ENCODE data around the gene SENP2.
A peak's percentile ranks its signal among the peaks of the same experiment; 100 is the strongest.

SENP2 gene

DNA sequence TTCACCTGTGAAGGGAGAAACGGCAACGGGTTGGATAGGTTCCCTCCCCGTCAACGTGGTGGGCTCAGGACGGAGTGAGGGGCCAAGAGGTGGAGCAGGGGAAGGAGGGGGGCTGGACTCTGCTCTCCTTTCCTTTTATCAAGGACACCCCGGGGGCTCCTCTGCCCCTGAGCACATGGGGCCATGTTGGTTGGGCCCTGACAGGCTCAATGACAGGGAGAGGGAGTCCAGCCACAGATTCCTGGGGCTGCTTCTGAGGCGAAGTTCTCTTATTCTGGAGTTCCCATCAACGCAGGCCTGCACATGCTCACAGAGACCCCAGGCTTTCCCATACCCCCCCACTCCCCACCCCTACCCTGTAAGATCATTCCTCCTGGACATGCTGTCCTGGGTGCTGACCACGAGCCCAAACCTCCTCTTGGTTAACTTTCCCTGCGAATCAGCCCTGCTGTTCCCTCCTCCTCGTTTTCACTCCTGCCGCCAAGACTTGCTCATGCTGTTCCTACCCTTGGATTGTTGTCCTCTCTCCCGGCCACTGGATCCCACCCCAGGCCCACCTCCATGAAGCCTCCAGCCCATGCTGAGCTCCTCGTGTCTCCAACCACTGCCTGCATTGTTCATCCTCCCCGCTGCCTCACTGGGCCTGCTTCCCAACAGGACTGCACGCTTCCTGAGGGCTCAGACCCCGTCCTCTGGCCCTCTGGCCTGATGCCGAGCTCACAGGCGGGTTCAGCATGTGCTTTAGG, 61.2 kb downstream of the SENP2 start:
- no peak for TF ChIP-seq POLR2A (IDR thresholded peaks at IDR 0.05; ENCODE audit: low read depth, low read length)
- no peak for FAIRE-seq
- no peak for DNase-seq (ENCODE audit: insufficient read length, low spot score)

DNA sequence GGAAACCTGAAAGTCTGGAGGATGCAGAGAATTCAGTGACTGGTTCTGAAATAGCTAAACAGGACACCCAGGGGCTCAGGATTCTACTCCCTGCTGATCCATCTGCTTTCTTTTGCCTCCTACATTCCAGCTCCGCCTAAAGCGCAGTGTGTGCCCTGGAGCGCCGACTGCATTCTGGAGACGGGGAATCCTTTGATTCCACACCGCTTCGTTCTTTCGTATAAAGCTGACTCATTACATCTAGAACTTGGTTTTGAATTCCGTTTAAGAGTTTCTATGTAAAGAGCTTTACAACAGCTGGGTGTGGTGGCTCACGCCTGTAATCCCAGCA, 61.8 kb downstream of the SENP2 start:
- DNase-seq (ENCODE audit: insufficient read length, low spot score) (no peak), FAIRE-seq (no peak)
- TF ChIP-seq POLR2A (IDR thresholded peaks at IDR 0.05; ENCODE audit: low read depth, low read length), result no peak

DNA sequence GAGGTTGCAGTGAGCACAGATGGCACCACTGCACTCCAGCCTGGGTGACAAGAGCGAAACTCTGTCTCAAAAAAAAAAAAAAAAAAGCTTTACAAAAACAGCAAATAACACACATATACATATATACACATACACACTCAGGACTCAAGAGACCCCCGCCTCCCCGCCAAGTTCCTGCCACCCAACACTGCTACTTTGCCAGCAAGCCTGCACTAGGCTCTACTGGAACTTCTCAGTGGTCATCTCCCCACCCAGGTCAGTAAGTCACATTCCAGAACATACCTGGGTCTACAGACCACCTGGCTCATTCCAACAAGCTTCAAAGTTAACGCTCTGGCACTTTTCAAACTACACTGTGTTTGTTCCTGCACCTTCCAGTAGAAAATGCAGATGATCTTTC, 62.3 kb downstream of the SENP2 start:
- no peak for FAIRE-seq
- no peak for DNase-seq (ENCODE audit: insufficient read length, low spot score)
- TF ChIP-seq POLR2A (IDR thresholded peaks at IDR 0.05; ENCODE audit: low read depth, low read length), result no peak

DNA sequence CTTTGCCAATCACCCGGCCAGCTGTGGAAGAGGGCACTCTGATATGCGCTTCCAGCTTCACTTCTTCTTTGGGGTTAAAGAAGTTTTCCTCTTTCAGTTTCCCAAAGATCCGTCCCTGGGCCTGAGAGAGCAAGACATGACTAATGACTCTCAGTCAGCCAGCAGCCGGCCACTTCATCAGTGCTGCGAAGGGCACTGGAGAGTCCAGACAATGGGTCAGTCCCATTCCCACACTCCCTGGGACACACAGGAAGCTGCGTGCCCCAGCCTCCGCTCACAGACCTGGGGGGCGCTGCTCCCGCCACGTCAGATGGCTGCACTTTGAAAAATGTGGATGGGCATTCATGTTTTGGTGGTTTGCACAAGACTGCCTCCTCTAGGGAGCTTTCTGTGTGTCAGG, 63.3 kb downstream of the SENP2 start:
- DNase-seq (ENCODE audit: insufficient read length, low spot score), result no peak
- FAIRE-seq, result no peak
- TF ChIP-seq POLR2A (IDR thresholded peaks at IDR 0.05; ENCODE audit: low read depth, low read length), result no peak

DNA sequence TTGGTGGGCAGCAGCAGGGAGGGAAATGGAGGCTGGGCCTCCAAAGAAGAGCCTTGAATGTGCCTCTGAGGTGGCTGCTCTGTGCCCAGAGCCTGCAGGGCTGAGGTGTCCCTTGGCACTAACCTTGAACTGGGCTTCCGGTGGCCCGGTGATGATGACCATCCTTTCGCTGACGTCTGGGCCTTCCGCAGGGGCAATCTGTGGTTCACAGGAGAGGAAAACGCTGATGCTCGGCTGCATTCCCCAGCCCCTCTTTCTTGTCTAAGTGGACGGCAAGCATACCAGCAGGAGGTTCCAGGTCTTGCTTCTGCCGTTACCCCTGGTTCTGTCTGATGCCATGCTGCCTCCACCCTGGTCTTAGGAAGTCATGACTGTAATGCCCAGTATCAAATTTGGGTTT, 65.9 kb downstream of the SENP2 start:
- TF ChIP-seq POLR2A (IDR thresholded peaks at IDR 0.05; ENCODE audit: low read depth, low read length), result no peak
- no peak for DNase-seq (ENCODE audit: insufficient read length, low spot score)
- no peak for FAIRE-seq

DNA sequence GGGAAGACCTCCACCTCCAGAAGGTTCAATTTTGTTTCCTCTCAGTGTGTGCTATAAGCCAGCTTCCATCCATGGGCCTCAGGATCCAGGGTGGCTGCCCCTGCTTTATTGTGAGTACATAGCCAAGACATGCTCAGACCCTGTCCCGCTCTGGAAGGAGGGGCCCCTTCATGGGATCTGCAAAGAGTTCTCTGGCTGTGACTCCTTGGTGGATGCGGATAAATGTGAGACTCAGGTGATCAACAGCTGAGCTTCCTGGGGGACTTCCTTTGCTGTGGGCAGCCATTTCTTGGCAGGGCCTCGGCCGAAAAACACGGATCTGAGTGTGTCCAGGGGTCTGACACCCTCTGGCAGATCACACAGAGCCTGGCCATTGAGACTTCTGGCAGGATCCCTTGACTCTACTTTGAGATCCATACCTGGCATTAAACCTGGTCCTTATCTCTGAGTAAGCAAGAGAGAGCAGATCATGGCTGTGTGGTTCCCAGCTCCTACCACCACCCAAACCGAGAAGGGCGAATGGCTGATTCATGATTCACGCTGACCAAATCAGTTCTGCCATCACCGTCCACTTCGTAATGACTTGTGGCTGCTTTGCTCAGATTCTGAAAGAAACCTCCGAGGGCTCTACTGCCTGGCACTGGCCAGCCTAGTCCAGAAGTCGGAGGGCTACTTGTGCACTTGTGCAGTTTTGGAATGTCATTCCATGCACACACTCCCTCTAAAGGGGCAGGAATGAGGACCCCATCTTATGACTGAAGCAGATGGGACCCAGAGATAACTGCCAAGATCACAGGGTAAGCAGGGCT, 68.1 kb downstream of the SENP2 start:
- DNase-seq (ENCODE audit: insufficient read length, low spot score) (no peak), FAIRE-seq (no peak)
- TF ChIP-seq POLR2A (IDR thresholded peaks at IDR 0.05; ENCODE audit: low read depth, low read length), result no peak

DNA sequence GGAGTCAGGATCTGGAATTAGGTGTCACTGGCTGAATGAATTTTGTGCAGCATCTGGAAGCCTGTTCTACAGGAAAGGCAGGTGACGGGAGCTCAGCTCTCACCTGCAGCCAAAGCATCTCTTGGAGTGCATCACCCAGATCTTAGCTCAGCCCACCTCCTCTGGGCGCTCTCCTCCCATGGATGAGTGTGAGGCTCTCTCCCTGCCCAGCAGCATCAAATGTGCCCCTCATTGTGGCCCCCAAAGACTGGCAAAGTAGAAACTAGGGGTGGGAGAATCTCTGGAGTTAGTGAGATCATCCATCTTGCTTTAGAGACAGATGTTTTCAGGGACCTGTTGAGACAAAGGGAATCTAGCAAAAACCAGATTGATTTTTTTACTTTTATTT, 68.7 kb downstream of the SENP2 start:
- DNase-seq (ENCODE audit: insufficient read length, low spot score) (no peak), FAIRE-seq (no peak)
- no peak for TF ChIP-seq POLR2A (IDR thresholded peaks at IDR 0.05; ENCODE audit: low read depth, low read length)

DNA sequence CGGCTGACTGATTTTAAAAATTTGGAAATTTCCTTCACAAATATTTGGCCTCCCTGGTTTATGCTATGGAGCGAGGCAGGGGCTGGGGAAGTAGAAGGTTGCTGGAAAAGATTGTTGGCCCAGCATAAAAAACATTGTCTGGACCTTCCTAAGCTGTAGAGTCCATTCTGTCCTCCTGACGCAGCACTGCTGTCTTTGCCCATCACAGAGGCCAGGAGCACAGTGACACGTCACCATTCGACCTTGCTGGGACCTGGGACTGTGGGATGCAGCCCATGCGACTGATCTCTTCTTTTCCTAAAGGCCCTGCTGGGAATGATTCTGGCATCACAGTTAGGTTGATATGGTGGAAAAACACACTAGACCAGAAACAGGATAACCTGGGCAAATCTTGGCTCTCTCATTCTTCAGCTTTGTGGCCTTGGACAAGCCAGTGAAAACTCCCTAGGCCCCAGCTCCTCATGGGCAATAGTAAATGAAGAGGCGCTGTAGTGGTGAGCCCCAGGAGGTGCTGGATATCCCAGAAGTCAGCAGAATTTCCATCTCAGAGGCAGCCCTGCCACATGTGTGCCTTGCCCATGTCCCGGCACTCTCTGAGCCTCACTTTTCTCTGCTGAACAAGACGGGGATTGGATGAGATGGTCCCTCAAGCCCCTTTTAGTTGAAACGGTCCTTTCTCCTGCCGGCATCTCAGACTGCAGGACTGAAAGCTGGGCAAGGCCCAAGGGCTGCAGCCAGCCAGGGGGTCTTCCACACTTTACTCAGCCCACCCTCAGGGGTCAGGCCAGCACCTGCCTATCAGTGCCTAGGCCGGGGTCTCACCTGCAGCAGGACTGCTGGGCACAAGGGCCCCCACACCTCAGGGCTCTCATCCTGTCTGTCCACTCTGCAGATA, 69.6 kb downstream of the SENP2 start:
- FAIRE-seq (no peak), DNase-seq (ENCODE audit: insufficient read length, low spot score) (no peak)
- no peak for TF ChIP-seq POLR2A (IDR thresholded peaks at IDR 0.05; ENCODE audit: low read depth, low read length)

DNA sequence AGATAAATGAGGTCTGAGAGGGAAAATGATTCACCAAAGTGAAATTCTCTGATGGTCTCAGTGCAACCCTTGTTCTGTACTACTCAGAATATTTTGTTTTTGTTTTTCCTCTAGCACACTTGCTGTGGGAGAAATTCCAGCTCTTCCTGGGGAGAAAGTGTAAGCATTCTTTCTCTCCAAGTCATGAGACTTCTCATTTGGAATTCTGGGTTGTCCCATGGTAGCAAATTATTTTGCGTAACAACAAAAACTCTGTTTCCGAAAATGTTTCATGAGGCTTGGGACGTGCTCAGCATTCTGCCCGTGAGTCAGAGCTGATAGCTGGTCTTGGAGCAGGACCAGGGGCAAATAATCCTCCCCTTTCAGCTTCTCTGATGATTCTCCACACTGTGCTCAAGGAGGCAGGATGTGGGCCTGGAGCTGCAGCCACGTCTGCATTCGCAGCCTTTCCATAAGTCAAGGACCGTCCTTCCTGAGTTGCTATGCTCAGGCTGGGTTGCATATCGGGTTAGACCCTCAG, 70.3 kb downstream of the SENP2 start:
- no peak for TF ChIP-seq POLR2A (IDR thresholded peaks at IDR 0.05; ENCODE audit: low read depth, low read length)
- FAIRE-seq (peak; percentile 94), DNase-seq (ENCODE audit: insufficient read length, low spot score) (peak; percentile 88)

DNA sequence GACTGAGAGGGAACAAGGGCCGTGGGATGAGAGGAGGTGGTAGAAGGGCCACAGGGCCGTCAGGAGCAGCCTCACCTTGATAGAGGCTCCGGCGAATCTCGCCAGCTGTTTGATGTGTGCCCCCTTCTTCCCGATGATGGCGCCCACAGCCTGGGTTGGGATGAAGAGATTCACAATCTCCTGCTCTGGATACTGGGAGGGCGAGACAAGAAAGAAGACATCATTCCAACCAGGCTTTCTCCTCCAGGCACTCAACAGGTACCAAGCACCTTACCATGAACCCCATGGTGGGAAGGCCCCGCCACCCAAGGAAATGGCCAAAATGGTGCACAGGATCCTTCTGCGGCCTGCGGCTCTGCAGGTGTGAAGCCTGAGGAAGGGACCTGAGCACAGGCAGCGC, 71.1 kb downstream of the SENP2 start:
- no peak for FAIRE-seq
- DNase-seq (ENCODE audit: insufficient read length, low spot score), result no peak

DNA sequence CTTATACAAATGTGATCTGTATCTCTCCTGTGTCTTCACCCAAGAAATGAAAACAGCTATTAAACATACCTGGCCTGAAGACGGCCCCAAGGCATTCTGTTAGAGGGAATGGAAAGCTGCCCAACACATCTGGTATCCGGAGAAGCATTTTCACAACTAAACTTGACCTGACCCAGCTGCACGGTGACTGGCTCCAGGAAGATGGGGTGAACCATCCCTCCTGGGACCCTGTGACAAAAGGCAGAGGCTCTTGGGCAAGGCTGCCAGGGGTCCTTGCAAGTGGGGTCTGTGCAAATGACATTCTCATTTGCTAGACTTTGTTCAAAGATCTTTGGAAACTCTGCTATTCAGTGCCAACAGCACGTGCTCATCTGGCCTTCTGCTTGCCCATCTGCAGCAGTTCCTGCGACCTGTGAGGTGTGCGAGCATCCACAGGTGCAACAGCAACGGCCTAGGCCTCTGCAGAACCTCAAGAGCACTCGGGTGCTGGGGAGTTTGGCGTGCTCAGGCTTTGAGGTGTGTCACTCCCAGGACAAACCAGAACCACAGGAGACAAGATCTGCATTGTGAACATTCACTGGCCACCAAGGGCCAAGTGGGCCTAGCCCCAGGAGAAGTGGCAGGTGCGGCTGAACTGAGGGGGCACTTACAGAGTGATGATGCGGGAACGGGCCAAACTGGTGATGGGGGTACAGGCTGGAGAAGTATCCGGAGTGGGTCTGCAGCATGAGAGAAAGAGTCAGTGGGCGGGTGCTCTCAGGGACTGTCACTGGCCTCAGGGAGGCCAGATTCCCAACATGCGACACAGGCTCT, 71.8 kb downstream of the SENP2 start:
- DNase-seq (ENCODE audit: insufficient read length, low spot score) (no peak), FAIRE-seq (no peak)
- TF ChIP-seq POLR2A (IDR thresholded peaks at IDR 0.05; ENCODE audit: low read depth, low read length), result no peak

More for the DNA sequence above, 71.1 kb downstream of the SENP2 start:
- TF ChIP-seq POLR2A (IDR thresholded peaks at IDR 0.05; ENCODE audit: low read depth, low read length), result no peak

DNA sequence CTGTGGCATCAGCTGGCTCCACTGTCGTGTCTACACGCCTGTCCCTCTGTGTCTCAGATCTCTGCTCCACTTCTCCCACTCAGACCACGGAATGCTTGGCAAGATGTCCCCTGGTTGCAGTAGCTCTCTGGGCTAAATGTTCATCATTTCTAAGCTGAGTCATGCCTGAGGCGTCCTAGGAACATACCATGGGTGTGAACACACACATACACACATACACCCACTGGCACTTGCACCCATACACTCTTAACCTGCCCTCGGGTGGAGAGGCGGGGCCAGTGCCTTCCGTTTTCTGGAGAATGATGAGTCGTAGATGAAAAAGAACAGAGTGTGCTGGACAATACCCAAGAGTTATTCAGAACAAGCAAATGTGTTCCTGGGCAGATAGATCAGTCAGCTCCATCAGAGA, 72.4 kb downstream of the SENP2 start:
- peak; percentile 71 for DNase-seq (ENCODE audit: insufficient read length, low spot score)
- no peak for TF ChIP-seq POLR2A (IDR thresholded peaks at IDR 0.05; ENCODE audit: low read depth, low read length)
- peak; percentile 93 for FAIRE-seq

DNA sequence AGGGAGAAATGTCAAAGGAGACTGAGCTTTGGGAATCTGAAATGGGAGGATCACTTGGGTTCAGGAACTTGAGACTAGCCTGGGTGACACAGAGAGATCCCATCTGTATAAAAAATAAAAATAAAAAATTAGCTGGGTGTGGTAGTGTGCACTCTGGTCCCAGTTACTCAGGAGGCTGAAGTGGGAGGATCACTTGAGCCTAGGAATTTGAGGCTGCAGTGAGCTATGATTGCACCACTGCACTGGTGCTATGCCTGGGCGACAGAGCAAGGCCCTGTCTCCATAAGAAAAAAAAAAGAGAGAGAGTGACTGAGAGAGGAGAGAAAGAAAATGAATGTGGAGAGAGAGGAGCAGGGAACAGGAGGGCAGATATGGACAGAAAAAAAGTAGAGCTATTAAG, 72.8 kb downstream of the SENP2 start:
- DNase-seq (ENCODE audit: insufficient read length, low spot score) (no peak), FAIRE-seq (no peak)
- TF ChIP-seq POLR2A (IDR thresholded peaks at IDR 0.05; ENCODE audit: low read depth, low read length), result no peak

Data from H54 (cell line).